Hypothalamus (tissue), 51 donors: Measurements from ENCODE around the gene HOMER2.
A peak's percentile ranks its signal among the peaks of the same experiment; 100 is the strongest.
"Not testable (repeated sequence)": the region's sequence is repeated elsewhere in the genome, so short reads cannot be mapped to it uniquely, and the experiment has no call there.

Source experiments
- DNase-seq, 51 donors: peaks; one replicate each; lab custom pipeline; 2025; lab: John Stamatoyannopoulos, UW

Gene HOMER2

DNA sequence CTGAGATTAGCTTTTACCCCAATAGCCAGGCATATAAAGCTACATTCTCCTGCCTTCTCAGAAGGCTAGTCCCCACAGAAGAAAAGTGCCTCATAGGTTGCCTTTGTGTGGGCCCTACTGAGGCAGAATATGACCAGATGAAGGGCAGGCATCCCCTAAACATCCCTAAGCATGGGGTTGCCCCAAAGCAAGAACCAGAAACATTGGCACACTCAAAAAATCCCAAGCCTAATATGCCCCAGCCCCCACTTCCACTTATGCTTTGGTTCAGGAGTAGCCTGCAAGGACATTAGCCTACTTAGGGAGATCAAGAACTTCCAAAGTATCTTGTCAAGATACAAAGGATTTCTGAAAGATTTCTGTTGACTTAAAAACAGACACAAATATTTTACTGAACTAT lies 113.4 kb downstream of the HOMER2 start:
- no peak for DNase-seq

- DNase-seq: no peak
Measured at GRCh38 chr15:82838096-82838735, 114.3 kb downstream of the HOMER2 start.

- DNase-seq: no peak
Measured at GRCh38 chr15:82835391-82835917, 117.1 kb downstream of the HOMER2 start.

GRCh38 chr15:82833362-82833682 lies 119.2 kb downstream of the HOMER2 start:
- DNase-seq: no peak

DNA sequence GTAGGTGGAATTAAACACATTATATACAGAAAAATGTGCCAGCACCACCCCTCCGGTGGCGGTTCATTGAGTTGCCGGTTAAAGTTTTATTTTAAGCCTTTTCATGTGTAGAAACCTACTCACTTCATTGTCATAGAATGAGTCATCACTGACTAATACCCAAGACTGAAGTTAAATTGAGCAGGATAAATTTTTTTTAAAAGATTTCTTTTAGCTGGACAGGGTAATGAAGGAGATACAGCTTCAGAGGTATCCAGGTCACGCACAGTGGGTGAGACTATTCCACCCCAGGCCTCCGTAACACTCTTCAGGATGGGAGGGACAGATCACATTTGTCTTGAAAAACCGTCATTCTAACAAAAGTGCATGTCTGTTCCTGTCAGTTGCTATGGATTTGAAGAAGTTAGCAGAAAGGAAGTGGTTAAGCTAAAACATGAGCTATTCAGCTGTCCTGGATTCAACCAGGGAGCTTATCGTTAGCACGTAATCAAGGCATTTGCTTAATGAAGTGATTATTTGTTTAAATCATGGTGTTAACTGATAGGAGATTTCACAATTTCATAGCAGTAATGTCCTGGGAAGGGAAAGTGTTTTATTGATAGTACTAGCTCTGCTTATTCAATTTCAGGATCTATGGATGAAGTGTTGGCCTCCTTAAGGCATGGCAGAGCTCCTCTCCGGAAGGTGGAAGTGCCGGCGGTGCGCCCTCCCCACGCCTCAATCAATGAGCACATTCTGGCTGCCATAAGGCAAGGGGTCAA lies 119.7 kb downstream of the HOMER2 start:
- peak in 2 of 51 donors; percentile 22 to 55 for DNase-seq

GRCh38 chr15:82831894-82832600 lies 120.5 kb downstream of the HOMER2 start:
- no peak for DNase-seq

DNA sequence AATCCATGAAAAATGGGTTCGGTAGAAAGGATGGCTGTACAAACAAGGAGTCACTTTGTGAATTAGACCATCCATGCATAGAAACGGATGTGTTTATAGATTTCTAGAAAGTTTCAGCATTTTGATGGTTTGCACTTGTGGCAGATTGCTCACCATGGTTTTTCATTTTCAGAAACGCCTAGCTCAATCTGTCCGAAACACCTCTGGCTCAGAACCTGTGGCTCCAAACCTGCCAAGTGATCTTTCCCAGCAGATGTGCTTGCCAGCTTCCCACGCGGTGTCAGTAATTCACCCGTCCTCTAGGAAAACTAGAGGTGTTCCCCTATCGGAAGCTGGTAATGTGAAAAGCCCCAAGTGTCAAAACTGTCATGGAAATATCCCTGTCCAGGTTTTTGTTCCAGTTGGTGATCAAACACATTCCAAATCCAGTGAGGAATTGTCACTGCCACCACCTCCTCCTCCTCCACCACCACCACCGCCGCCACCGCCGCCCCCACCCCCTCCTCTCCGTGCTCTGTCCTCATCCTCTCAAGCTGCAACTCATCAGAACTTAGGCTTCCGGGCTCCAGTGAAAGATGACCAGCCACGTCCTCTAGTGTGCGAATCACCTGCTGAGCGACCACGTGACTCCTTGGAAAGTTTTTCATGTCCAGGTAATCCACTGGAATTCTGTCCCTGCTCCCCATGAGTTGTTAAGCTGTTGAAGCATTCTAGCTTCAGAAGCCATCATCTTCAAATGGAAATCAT lies 121.9 kb downstream of the HOMER2 start:
- no peak for DNase-seq

GRCh38 chr15:82829234-82829633 lies 123.3 kb downstream of the HOMER2 start:
- no peak for DNase-seq

GRCh38 chr15:82828075-82828474 lies 124.4 kb downstream of the HOMER2 start:
- DNase-seq: no peak

GRCh38 chr15:82823049-82823448 lies 129.5 kb downstream of the HOMER2 start:
- no peak for DNase-seq

- DNase-seq: not testable (repeated sequence)
Measured at GRCh38 chr15:82821851-82822250, 130.7 kb downstream of the HOMER2 start.

DNA sequence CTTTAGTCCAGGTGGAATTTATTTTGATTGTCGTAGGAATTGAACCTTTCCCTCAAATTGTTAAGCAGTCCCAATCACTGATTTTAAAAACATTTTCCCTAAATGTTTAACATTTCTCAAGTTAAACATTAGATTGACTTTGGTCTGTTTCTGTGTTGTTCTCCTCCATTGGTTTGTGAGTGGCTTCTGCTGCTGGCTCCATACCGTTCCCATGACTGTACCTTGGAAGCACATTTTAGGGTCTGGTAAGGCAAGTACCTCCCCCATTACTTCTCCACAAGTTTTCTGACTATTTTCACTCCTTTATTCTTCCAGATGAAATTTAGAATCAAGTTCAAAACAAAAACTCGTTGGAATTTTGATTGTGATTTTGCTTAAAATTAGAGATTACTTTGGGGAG lies 131.1 kb downstream of the HOMER2 start:
- DNase-seq: not testable (repeated sequence)

DNA sequence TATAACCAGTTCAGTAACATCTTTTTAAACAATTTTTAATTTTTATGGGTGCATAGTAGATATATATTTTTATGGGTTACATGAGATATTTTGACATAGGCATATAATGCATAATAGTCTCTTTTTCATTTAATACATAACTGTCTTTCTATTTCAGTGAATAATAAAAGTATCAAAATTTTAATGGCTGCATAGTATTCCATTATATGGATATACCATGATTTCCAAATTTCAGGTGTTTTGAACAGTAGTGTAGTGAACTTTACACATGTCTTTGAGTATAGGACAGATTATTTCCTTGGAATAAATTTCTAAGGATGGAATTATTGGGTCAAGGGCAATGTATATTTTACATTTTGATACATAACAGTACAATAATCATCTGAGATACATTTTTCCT lies 132.4 kb downstream of the HOMER2 start:
- no peak for DNase-seq

DNA sequence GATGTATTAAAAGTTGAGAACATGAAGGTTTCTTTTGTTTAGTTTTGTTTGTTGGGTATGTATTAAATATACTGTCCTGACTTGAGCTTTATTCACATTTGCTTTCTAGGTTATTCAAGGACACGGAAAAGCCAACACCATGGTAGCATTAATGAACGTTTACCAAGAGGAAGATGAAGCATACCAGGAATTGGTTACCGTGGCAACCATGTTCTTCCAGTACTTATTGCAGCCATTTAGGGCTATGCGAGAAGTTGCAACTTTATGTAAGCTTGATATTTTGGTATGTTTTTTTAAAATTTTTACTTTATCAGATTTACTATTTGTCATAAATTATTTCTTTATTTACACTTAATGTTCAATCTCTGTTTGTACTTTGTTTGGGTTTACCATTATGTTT lies 139.5 kb downstream of the HOMER2 start:
- no peak for DNase-seq

- peak in 2 of 51 donors; percentile 12 to 25 for DNase-seq
Measured at GRCh38 chr15:82810890-82811426, 141.6 kb downstream of the HOMER2 start.

DNA sequence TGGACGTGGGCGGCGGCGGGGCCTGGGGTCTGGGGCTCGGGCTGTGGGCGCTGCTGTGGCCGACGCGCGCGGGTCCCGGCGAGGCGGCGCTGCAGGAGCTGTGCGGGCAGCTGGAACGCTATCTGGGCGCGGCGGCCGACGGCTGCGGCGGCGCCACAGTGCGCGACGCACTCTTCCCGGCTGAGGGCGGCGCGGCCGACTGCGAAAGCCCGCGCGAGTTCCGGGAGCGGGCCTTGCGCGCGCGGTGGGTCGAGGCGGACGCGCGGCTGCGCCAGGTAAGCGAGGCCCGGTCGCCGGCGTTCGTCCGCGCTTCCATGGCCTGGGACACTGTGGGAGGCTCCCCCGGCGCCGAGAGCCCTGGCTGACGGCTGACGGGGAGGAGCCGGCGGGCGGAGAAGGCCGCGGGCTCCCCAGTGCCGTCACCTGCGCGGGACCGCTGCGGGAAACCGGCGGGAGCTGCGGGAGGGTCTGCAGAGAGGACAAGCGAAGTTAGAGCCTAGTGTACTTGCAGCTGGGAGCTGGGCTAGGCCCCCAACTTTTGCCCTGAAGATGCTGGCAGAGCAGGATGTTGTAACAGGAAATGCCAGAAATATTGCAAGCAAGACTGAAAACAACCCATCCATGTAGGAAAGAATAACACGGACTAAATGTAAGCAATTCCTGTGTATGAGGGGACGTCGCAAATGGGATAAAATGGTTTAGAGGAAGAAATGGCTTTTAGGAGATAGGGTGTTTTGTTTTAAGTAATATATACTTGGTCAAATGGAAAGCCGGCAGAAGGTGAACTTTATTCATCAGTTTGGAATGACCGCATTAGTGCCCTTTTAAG lies 142.2 kb downstream of the HOMER2 start:
- peak in 15 of 51 donors; percentile 14 to 69 (median 39) for DNase-seq

DNA sequence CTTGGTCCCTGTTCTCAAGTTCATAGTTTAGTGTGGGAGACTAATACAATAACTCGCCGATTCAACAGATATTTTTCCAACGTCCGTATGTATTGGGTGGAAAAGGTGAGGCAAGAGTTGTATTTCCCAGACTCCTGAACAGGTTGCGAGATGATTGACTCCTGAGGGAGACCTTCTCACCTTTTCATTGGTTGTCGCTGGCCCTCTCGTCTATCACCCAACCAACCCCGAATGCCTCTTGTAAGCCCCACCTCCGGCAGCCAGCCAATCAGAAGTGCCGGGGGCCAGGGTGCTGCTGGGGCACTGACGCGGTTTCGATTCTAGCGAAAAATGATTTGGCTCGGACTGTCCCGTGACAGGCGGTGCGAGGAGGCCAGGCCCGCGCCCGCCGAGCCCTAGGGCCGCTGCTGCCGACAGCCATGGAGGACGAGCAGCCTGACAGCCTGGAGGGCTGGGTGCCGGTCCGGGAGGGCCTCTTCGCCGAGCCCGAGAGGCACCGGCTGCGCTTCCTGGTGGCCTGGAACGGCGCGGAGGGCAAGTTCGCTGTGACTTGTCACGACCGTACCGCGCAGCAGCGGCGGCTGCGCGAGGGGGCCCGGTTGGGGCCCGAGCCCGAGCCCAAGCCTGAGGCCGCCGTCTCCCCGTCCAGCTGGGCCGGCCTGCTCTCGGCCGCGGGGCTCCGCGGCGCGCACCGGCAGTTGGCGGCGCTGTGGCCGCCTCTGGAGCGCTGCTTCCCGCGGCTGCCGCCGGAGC lies 143.0 kb downstream of the HOMER2 start, which contains the start of gene WHAMM:
Gene WHAMM (plus strand): TSS at position 321 of the 753 bp plus-strand sequence. CDS start 99 bp downstream, at position 420.
- peak; percentile 73 to 99 (median 96) for DNase-seq

- peak in 1 of 51 donors; percentile 23 for DNase-seq
Measured at GRCh38 chr15:82808634-82809041, 143.9 kb downstream of the HOMER2 start.
